ENCODE data around the gene ARHGEF26.

ARHGEF26 gene

DNA sequence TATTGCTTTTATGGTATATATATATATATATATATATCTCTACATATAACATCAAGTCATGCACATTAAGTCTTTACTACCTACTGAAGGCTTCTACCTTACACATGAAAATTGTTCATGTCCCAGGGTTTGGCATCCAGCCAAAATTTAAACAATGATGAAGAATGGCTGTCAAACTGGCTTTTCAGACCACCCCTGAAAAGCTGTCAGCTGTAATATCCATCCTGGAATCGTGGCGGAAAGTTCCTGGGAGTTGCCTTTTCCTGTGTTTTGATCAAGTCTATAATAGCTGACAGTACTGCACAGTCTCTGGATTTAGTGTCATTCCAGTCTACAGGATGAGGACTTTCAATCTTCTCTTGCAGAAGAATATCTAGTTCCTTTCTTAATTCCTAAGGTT lies 154.8 kb downstream of the ARHGEF26 start:
- DNase-seq, result no peak

DNA sequence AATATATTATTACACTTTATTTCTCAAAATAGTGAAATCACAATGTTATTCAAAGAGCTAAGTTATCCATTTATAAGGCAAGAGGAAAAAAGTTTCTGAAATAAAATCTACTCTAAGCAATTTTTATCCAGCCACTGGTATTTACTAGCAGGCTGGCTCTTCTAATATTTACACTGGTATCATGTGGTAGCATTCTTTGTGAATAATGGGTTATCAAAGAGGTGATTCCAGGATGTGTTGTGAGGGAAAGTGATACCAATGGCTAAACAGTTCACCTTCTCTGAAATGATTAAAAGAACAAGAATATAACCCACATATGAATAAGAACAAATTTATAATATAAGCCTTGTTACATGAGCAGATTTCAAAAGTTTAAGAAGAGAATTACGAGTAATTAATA lies 159.0 kb downstream of the ARHGEF26 start:
- no peak for DNase-seq

DNA sequence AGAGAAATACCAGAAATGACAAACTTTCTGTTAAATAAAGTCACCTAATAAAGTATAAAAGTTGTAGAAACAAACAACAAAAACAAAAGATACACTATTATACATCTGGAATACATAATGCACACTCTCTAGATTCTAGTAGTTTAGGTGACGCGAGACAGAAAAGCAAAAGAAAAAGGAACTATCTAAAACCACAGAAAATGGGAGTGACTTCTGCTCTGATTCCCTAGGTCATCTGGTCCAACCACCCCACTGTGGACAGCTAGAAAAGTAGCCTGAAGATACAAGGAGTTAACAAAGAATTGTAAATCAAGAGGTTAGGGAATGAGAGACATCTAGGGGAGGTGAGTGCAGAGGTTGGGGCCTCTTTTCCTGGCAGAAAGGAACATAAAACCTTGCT lies 164.0 kb downstream of the ARHGEF26 start:
- no peak for DNase-seq

DNA sequence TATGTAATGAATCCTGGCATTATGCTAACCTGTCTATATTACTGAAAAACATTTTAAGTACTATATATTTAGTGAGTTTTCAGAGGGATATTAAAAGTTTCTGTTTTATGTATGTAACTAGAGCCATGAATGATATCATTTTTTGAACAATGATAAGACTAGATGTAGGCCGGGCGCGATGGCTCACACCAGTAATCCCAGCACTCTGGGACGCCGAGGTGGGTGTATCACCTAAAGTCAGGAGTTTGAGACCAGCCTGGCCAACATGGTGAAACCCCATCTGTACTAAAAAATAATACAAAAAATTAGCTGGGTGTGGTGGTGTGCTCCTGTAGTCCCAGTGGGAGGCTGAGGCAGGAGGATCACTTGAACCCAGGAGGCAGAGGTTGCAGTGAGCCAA lies 169.0 kb downstream of the ARHGEF26 start:
- no peak for DNase-seq

DNA sequence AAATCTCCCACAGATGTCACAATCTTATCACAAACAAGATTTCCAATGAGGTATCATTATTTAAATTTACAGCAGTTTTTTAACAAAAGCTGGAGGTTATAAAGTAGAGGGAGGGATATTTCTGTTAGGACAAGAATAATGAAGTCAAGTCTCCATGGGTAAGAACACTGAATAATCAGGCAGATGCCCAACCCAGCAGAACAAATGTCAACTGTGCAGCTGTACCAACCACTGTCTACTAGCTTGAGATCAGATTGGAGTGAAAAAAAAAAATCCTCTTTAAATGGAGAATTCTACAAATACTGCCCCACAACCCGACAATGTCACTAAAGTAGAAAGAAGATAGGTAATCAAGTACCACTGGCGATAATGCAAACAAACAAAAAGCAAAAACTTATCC lies 172.8 kb downstream of the ARHGEF26 start:
- no peak for DNase-seq

DNA sequence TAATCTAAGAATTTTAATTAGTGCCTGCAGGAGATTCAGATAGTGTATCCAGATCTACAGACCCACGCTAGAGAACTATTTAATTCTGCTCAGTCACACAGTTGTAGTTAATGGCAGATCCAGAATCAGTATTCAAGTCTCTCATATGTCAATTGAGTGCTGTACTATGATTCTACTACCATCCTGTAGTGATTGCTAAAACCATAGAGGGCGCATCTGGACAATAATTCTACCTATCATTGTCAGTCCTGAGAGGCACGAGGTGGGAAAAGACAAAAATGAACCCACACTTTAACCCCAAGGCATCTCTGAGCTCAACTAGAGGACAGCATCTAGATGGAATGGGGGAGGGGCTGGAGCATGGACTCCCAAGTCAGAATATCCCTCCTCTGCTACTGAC lies 180.4 kb downstream of the ARHGEF26 start:
- DNase-seq, result no peak

DNA sequence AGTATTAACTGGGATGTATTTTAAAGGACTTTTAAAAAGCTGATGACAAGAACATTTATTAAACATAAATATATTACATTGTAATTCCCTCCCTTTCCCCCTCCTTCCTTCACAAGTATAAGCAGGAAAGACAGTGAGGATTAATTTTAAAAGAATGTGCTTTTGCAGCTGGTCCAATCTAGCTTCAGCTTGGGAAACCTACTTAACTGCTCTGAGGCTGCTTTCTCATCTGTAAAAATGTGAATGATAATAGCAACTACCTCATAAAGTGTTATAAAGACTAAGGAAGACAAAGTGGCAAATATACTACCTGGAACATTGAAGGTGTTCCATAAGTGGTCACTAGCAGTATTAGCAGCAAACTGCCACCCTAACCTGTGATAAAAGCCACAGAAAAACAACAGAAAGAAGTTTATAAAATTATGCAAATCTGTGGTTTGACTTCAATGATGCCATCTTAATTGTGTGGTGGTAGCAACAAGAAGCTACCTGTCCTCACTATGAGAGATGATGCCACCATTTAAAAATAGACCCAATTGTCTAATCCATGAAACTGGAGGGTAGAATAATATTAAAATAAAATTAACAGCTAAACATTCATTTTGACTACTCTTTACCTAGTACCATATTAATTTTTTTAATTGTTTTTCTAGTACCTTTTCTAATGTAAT lies 183.1 kb downstream of the ARHGEF26 start:
- no peak for DNase-seq

DNA sequence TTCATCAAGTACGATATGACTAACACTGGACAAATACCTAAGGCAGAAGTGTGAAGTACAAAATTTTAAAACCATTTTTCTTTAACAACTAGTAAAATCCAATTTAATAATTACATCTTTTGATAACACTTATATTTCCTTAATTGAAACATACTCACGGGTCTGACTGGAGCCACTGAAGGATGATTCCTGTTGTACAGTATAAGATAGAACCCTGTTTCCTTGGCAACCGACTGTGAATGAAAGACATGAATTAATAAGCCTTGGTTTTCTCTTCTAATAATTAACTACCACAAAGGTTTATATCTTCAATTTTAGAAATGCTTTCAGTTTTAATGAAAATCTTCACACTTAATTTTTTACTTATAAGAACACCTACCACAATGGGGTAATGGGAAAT lies 183.7 kb downstream of the ARHGEF26 start:
- DNase-seq, result no peak

DNA sequence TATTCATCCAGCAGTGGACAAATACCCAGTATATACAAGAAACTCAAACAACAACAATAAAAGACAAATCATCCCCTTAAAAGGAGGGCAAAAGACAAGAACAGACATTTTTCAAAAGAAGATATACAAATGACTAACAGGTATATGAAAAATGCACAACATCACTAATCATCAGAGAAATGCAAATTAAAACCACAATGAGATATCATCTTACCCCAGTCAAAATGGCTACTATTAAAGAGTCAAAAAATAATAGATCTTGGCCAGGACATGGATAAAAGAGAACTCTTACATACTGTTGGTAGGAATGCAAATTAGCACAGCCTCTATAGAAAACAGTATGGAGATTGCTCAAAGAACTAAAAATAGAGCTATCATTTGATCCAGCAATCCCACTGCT lies 186.2 kb downstream of the ARHGEF26 start:
- no peak for DNase-seq
